GM12874 (cell line): Measurements from ENCODE around the gene KCNK7.

Experiments used
- TF ChIP-seq, protein P1 (sequence below): IDR thresholded peaks from 2 replicates; pipeline ENCODE4 v1.5.1; 2011; ENCODE audit warnings: low read depth, mild to moderate bottlenecking, control low read depth, low read length, moderate library complexity; ENCODE audit not compliant: insufficient read depth

The KCNK7 gene

DNA sequence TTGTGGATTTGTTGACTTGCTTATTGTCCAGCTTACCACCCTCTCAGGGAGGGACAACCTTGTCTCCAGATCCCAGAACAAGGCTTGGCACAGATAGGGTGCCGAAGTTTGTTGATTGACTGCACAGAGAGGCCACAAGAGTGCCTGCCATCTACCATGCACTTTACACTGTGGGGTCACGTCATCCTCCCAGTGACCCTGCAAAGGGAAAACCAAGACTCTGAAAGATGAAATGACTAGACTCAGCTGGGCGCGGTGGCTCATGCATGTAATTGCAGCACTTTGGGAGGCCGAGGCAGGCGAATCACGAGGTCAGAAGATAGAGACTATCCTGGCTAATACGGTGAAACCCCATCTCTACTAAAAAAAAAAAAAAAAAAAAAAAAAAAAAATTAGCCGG lies 32.8 kb downstream of the KCNK7 start:
- TF ChIP-seq, protein P1, sequence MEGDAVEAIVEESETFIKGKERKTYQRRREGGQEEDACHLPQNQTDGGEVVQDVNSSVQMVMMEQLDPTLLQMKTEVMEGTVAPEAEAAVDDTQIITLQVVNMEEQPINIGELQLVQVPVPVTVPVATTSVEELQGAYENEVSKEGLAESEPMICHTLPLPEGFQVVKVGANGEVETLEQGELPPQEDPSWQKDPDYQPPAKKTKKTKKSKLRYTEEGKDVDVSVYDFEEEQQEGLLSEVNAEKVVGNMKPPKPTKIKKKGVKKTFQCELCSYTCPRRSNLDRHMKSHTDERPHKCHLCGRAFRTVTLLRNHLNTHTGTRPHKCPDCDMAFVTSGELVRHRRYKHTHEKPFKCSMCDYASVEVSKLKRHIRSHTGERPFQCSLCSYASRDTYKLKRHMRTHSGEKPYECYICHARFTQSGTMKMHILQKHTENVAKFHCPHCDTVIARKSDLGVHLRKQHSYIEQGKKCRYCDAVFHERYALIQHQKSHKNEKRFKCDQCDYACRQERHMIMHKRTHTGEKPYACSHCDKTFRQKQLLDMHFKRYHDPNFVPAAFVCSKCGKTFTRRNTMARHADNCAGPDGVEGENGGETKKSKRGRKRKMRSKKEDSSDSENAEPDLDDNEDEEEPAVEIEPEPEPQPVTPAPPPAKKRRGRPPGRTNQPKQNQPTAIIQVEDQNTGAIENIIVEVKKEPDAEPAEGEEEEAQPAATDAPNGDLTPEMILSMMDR, result no peak

DNA sequence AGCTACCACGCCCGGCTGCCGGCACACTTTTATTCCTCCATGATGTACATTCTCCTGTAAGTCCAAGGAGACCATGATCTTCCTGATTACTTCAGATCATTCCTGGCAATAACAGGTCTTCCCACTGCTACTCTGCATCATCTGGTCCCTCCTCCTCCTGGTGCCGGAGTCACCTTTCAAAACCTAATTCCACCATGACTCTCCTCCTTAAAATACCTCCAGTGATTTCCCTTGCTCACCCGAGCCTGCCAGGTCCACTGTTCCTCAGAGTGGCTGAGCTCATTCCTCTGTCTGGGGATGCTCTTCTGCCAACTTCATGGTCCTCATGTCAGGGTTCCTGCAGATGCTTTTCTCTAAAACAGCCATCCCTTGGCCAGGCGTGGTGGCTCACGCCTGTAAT lies 33.6 kb downstream of the KCNK7 start:
- TF ChIP-seq, protein P1, result no peak

DNA sequence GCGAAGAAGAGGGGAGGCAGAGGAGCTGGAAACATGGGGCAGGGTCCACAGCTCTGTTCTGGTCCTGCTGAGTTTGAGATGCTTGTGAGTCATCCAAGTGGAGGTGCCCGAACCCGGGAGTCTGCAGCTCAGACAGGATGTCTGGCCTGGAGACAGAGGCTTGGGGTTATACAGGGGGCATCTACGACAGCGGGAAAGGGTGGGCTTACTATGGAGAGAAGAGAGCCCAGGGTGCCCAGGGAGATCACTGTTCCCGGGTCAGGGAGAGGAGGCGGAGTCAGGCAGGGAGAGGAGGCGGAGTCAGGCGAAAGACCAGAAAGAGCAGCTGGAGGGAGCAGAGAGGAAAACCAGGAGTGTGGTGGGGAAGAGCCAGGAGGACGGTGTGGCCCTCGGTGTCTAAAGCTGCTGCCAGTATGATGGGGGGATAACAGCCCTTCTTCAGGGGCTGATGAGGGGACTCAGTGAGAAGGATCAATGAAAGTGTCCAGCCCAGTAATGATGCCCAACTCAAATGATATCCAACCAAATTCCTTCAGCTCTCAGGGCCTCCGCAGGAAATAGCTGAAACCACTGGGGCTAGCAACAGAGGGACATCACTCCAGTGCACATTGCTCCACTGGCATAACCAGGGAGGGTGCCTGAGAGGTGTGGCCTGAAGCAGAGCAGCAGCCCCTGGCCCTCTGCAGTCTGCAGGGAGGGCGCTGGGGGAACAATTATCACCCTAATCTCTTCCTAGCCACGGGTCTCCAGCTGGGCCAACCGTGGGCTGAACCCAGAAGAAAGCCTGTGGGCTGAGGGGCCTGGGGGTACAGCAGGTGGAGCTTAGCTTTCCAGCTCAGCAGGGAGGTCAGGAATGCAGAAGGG lies 34.8 kb downstream of the KCNK7 start:
- TF ChIP-seq, protein P1, result no peak

DNA sequence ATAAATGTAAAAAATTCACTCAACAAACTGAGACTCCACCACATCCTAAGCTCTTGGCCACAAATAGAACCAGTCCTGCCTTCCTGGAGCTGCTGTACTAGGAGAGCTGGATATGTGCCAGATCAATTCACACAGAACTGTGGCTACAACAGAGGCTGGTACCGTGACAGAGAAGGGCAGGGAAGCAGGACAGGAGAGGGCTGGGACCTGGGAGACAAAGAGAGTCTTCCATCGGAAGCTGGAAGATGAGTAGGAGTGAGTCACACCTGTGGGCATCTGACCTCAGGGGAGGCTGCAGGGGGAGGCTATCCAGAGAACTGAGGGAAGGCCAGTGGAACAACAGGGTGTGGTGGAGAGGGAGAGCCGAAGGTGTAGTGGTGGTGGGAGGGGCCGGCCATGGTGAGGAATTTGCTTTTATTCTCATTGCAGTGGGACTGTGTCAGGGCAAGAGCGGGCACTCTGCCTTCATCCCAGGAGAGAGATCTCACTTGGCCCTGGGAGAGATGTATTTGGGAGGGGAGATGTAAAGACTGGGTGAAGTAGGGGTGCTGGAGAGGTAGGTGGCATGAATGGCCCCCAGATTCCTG lies 35.6 kb downstream of the KCNK7 start:
- TF ChIP-seq, protein P1, result no peak

DNA sequence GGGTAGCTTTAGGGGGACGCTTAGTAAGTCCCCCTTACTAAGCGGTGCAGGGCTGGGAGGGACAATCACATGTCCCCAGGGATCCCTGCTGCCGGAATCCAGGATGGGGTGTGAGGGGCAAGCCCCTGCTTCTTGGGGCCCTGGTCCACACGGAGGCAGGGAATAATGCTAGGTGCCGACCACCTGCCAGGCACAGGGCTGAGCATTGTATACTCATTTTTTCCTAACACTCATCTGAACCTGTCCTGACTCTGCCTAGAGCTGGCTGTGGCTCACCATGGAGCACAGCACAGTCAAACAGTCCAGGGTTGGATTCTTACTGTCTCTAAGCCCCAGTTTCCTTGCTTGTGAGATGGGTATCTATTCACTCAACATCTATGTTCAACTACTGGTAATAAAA lies 36.1 kb downstream of the KCNK7 start:
- TF ChIP-seq, protein P1, result no peak

DNA sequence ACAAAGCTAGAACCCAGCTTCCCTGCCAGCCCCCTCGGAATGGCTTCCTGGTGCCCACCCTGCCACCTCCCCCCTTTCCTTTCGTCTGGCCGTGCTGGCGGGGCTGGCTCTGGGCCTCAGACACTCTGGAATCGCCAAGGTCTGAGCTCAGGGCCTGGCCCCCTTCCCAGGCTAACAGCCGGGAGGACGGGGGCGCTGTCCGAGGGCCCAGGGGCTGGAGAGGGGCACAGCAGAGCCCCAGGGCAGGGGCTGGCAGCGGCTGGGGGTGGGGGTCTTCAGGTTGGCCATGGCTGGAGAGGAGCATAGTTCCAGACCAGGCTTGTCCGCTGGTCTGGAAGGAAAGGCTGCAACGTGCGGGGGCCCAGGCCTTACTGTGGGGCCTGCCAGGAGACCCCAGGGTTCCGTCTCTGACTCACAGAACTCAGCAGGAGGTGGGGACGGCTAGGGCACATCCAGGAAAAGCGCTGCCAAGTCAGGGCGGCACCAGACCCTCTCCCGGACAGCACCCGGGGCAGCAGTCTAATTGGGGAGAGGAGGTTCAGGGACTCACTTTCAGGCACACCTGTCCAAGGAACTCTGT lies 36.6 kb downstream of the KCNK7 start:
- TF ChIP-seq, protein P1, result no peak
